WERI-Rb-1 (cell line): ENCODE measurements around the gene AAK1.

ENCODE experiments used
- DNase-seq: peaks from one replicate; pipeline ENCODE4 v3.0.0-alpha.2; 2020
- H3K27ac ChIP-seq: fragments of 250-450 bp; sonication (Bioruptor Pico); 2 replicates; pipeline ENCODE4 v1.5.1; 2020; ENCODE audit warnings: mild to moderate bottlenecking, moderate library complexity
- H3K27me3 ChIP-seq: fragments of 250-450 bp; sonication (Bioruptor Pico); 2 replicates; pipeline ENCODE4 v1.5.1; 2021; ENCODE audit warnings: mild to moderate bottlenecking, low read depth, moderate library complexity; ENCODE audit not compliant: insufficient read depth, severe bottlenecking
- H3K36me3 ChIP-seq: fragments of 250-450 bp; sonication (Bioruptor Pico); 2 replicates; pipeline ENCODE4 v1.5.1; 2020; ENCODE audit warnings: mild to moderate bottlenecking, moderate library complexity
- H3K4me3 ChIP-seq: 2 replicates; pipeline ENCODE4 v1.5.1; 2011; ENCODE audit warnings: low read depth, mild to moderate bottlenecking, control low read depth, low read length
- H3K9me3 ChIP-seq: fragments of 250-450 bp; sonication (Bioruptor Pico); 2 replicates; pipeline ENCODE4 v1.5.1; 2021; ENCODE audit warnings: mild to moderate bottlenecking, moderate library complexity; ENCODE audit not compliant: severe bottlenecking
- TF ChIP-seq, protein P1 (sequence below): IDR thresholded peaks from 2 replicates; pipeline ENCODE4 v1.5.1; 2011; ENCODE audit warnings: low read depth, mild to moderate bottlenecking, control low read depth, inconsistent platforms, low read length

The AAK1 gene

DNA sequence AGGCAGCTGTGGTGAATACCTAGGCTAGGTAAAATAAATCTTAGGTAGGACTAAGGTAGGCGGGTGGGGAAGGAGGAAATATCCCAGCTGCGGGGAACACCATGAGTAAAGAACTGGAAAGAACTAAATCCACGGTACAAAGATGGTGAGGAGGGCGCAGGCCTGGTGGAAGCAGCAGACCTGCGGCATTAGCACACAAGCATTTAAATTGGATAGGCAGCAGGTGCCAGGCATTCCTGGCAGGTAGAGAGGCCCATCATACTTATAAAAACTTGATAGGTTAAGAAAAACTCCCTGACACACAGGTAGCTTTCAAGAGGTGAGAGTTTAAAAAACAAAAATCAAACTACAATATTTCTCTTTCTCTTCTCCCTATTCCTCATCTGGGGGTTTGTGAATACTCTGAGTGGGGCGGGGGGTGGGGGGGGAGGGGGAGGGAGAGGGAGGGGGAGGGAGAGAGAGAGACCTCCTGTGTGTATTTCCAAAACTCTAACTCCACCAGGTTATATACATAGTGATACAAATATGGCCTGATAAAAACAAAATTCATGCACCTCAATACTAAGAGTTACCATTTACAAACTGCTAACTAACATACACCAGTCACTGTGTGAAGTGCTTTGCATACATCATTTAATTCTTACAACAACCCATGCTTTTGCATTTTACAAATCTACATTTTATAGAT is 13.5 kb downstream of the AAK1 start:
- H3K9me3 ChIP-seq, result no peaks in the 10 kb centered on the region
- no peak for DNase-seq
- TF ChIP-seq, protein P1, sequence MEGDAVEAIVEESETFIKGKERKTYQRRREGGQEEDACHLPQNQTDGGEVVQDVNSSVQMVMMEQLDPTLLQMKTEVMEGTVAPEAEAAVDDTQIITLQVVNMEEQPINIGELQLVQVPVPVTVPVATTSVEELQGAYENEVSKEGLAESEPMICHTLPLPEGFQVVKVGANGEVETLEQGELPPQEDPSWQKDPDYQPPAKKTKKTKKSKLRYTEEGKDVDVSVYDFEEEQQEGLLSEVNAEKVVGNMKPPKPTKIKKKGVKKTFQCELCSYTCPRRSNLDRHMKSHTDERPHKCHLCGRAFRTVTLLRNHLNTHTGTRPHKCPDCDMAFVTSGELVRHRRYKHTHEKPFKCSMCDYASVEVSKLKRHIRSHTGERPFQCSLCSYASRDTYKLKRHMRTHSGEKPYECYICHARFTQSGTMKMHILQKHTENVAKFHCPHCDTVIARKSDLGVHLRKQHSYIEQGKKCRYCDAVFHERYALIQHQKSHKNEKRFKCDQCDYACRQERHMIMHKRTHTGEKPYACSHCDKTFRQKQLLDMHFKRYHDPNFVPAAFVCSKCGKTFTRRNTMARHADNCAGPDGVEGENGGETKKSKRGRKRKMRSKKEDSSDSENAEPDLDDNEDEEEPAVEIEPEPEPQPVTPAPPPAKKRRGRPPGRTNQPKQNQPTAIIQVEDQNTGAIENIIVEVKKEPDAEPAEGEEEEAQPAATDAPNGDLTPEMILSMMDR, result no peak

DNA sequence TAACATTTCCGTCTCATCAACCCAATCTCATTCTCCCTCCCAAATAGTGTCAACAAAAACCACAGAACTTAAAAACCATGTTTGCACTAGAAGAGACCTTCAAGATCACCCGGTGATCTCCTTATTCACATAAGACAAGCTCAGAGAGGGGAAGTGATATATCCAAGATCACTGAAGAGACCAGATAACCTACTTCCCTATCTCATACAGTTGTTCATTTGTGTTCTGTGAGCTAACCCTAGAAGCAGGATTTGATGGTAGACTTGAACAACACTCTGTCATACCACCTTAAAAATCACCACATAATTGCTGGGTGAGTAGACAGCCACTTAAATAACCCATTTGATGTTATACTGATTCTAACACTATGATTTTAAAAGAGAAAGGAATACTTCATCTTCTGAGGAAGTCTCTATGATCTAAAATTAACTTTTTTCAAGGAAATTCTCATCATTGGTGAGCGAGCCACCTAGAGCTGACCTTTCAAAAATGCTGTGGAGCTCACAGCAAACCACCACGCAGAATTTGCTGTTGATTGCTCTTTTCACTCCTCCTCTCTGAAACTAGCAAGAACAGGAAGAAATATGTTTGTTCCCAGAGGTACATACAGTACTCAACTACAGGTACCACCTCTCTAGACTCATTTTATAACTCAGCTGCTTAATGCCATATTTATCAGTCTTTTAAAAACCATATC is 15.1 kb downstream of the AAK1 start:
- TF ChIP-seq, protein P1, result no peak
- no peaks in the 10 kb centered on the region for H3K36me3 ChIP-seq
- DNase-seq, result no peak
- no peak overlapping the region for H3K4me3 ChIP-seq
- H3K27me3 ChIP-seq, result no peaks in the 10 kb centered on the region
- no peaks in the 10 kb centered on the region for H3K9me3 ChIP-seq
- no peak overlapping the region for H3K27ac ChIP-seq

More for the DNA sequence above, 13.5 kb downstream of the AAK1 start:
- Histone ChIP-seq H3K36me3 (no peaks in the 10 kb centered on the region), H3K27me3 (no peaks in the 10 kb centered on the region), H3K27ac (no peak overlapping the region), H3K4me3 (no peak overlapping the region)

DNA sequence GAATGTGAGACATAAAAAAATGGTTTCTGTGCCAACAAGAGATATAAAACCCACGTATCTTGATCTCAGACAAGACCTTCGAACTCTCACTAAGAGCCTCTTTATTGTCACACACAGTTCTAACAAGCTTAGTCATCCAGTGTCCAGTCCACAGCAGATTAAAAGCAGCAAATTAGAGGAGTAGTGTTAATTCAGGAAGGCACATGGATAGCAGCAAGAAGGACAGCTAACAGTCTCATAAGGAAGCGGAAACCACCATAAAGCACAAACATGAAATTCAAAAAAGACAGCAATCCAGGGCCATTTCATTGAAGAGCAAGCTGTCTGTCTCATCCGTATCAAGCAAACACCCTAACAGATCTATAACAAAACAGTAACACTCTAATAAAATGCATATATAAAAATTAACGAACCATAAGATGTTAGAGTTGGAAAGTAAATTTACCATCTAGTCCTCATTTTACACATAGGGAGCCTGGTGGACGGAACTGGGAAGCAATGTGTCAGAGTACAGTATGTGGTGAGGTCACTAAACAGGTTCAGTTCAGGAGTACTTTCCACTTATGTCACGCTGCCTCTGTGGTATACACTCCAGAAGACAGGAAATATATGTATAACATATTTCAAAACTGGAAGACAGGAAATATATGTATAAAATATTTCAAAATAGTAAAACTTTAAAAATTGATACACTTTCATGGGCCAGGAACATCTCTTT is 18.3 kb downstream of the AAK1 start:
- H3K9me3 ChIP-seq, result no peaks in the 10 kb centered on the region
- TF ChIP-seq, protein P1, result no peak
- DNase-seq, result no peak
- no peaks in the 10 kb centered on the region for H3K27me3 ChIP-seq
- no peak overlapping the region for H3K4me3 ChIP-seq
- no peaks in the 10 kb centered on the region for H3K36me3 ChIP-seq
- no peak overlapping the region for H3K27ac ChIP-seq

DNA sequence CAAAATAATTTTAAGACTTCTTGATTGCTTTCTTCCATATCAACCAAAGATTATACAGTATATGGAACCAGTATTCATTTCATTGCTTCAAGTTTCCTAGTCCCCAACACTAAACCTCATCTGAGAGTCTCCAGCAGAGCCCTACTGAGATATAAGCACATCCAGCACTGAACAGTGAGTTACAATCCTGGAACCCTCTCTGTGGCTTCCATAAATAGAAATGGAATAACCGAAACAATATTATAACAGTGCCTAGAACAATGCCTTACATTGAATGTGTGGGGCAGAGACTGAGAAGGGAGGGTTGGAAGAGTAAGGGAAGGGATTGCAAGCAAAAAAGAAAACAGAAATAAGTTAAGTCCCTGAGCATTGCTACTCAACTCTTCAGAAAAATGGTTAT is 18.9 kb downstream of the AAK1 start:
- no peak for DNase-seq
- Histone ChIP-seq H3K27ac (no peak overlapping the region), H3K36me3 (no peaks in the 10 kb centered on the region), H3K27me3 (no peaks in the 10 kb centered on the region), H3K4me3 (no peak overlapping the region), H3K9me3 (no peaks in the 10 kb centered on the region)
- TF ChIP-seq, protein P1, result no peak

DNA sequence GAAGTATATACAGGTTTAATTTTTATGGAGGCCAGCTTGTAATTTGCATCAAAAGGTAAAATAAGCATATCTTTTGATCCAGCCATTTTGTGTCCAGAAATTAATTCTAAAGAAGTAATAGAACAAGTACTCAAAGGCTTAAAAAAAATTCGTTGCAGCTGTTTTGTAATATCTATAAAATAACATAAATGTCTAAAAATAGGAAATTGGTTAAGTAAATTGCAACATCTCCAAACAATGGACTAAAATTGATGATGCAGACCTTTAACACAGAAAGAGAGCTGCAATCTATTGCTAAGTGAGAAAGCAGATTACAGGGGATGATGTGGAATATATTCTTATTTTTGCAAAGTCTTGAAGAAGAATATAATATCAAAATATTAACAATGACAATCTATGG is 19.4 kb downstream of the AAK1 start:
- Histone ChIP-seq H3K36me3 (no peaks in the 10 kb centered on the region), H3K27me3 (no peaks in the 10 kb centered on the region), H3K27ac (no peak overlapping the region), H3K4me3 (no peak overlapping the region), H3K9me3 (no peaks in the 10 kb centered on the region)
- TF ChIP-seq, protein P1, result no peak
- DNase-seq, result no peak
